Mucosa of rectum (tissue), 2 donors: Measurements from ENCODE around the gene FOXO1.

Source experiments
- H3K27ac ChIP-seq, 2 donors: one replicate each; pipeline ENCODE4 v1.7.0; 2013; ENCODE audit warnings: inconsistent platforms in 2 of 2, low read depth in 2 of 2, low read length in 2 of 2
- H3K27me3 ChIP-seq, 2 donors: one replicate each; pipeline ENCODE4 v1.7.0; 2013; ENCODE audit warnings: low read length in 2 of 2; ENCODE audit not compliant: control insufficient read depth in 2 of 2, insufficient read depth in 2 of 2
- H3K36me3 ChIP-seq, 2 donors: one replicate each; pipeline ENCODE4 v1.7.0; 2013; ENCODE audit warnings: low read length in 2 of 2; ENCODE audit not compliant: control insufficient read depth in 2 of 2, insufficient read depth in 2 of 2
- H3K4me1 ChIP-seq, 2 donors: one replicate each; pipeline ENCODE4 v1.7.0; 2013; ENCODE audit warnings: low read length in 2 of 2, mild to moderate bottlenecking in 1 of 2; ENCODE audit not compliant: control insufficient read depth in 2 of 2, insufficient read depth in 2 of 2
- H3K4me3 ChIP-seq, 2 donors: one replicate each; pipeline ENCODE4 v1.7.0; 2013; ENCODE audit warnings: low read length in 2 of 2
- H3K9ac ChIP-seq, 2 donors: one replicate each; pipeline ENCODE4 v1.7.0; 2013; ENCODE audit warnings: low read length in 2 of 2, low read depth in 1 of 2, mild to moderate bottlenecking in 1 of 2
- H3K9me3 ChIP-seq, 2 donors: one replicate each; pipeline ENCODE4 v1.7.0; 2013; ENCODE audit warnings: low read length in 2 of 2; ENCODE audit not compliant: control insufficient read depth in 2 of 2
- donor health status: healthy.
- donor health status: Normal muscosa, but diverticular disease.

The FOXO1 gene

DNA sequence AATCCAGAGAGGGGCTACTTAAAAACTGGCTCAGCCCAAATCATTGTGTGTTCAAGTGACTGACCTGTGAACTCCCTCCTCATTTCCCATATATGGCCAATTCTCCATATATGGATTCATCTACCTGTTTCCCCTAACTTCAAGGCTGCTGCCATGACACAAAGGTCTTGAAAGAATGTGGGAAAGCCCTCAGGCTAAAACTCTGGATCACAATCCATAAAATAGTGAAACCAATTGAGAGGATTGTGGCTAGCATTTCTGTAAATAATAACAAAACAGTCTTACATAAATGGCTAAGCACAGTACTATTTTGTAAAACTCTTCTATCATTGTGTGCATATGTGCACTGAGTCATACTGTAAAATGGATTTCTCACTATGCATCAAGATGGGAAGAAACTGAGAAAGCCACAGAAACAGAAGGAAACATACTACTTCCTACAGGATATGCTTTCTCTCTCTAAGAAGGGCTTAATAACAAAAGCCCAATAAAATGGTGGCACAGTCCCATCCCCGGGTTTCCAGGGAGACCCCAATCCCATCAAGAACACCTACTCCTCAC is 80.5 kb downstream of the FOXO1 start:
- no peak overlapping the region for H3K27ac ChIP-seq
- H3K4me1 ChIP-seq: peaks cover 3 to 17% of the 10 kb centered on the region in 2 donors
- no peak overlapping the region for H3K9ac ChIP-seq
- no peaks in the 10 kb centered on the region for H3K9me3 ChIP-seq
- H3K4me3 ChIP-seq: no peak overlapping the region
- no peaks in the 10 kb centered on the region for H3K36me3 ChIP-seq
- H3K27me3 ChIP-seq: no peaks in the 10 kb centered on the region

DNA sequence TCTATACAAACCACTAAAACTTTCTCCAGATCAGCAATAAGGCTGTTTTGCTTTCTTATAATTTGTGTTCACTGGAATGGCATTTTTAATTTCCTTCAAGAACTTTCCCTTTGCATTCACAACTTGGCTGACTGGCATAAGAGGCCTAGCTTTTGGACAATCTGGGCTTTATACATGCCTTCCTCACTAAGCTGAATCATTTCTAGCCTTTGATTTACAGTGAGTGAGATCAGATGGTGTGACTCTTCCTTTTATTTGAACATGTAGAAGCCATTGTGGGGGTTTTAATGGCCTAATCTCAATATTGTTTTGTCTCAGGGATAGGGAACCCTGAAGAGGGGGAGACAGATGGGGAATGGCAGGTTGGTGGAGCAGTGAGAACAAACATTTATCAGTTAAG is 82.7 kb downstream of the FOXO1 start:
- H3K4me1 ChIP-seq: peaks cover 0 to 12% of the 10 kb centered on the region in 2 donors
- H3K4me3 ChIP-seq: no peak overlapping the region
- no peaks in the 10 kb centered on the region for H3K36me3 ChIP-seq
- no peaks in the 10 kb centered on the region for H3K27me3 ChIP-seq
- no peak overlapping the region for H3K9ac ChIP-seq
- no peak overlapping the region for H3K27ac ChIP-seq
- no peaks in the 10 kb centered on the region for H3K9me3 ChIP-seq

DNA sequence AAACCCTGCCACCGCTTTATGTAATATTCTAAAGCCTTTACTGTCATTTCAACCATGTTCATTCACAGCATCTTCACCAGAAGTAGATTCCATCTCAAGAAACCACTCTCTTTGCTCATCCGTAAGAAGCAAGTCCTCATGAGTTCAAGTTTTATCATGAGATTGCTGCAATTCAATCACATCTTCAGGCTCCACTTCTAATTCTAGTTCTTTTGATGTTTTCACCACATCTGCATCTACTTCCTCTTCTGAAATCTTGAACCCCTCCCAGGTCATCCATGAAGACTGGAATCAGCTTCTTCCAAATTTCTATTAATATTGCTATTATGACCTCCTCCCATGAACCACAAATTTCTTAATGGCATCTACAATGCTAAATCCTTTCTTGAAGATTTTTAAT is 83.9 kb downstream of the FOXO1 start:
- Histone ChIP-seq H3K36me3 (no peaks in the 10 kb centered on the region), H3K4me3 (no peak overlapping the region), H3K4me1 (peaks cover 2 to 12% of the 10 kb centered on the region in 2 donors), H3K27ac (no peak overlapping the region), H3K9ac (no peak overlapping the region), H3K27me3 (no peaks in the 10 kb centered on the region), H3K9me3 (no peaks in the 10 kb centered on the region)

DNA sequence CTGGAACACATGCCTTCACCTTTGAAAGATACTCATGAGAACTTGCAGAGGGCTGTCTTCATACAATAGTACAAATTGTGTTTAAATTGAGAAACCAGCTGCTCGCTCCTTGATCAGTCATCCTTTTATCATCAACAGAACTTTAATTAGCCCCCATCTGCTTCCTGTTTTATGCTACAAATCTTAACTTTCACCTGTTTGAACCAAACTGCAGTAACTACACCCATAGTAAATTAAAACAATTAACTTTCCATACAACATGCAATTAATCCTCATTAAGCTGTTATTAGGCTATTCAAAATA is 85.2 kb downstream of the FOXO1 start:
- H3K27me3 ChIP-seq: no peaks in the 10 kb centered on the region
- H3K4me3 ChIP-seq: no peak overlapping the region
- H3K9me3 ChIP-seq: no peaks in the 10 kb centered on the region
- peaks cover 6 to 7% of the 10 kb centered on the region in 2 donors for H3K4me1 ChIP-seq
- no peak overlapping the region for H3K27ac ChIP-seq
- H3K36me3 ChIP-seq: no peaks in the 10 kb centered on the region
- H3K9ac ChIP-seq: no peak overlapping the region

DNA sequence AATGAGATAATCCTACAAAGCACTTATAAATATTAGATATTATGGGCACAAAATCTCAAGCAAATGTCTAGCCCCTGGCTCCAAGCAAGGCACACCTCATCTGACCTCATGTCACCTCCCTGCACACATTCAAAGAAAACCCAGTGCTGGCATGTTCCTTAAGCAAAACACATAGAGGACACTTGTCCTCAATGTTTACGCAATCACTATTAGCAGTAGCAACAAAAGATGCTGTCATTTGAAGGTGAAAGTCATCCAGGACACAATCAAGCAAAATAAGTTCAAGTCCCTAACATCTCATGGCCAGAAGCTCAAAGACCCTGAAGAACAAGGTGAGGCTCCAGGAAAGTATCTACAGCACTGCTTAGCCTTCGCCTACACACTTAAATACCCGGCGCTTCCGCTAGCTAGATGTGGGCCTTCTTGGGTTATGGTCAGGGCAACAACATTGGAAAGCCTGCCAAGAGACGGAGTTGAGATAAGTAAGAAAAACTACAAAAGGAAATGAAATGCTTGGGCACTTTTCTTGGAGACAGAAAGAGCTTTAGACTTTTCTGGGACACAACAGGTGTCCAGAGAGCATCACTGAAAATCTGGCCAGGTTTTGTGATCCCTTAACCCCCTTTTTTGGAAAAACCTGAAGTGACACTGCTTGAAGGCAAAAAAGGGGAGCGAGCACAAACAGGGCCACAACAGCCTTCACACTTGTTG is 85.7 kb downstream of the FOXO1 start:
- Histone ChIP-seq H3K4me3 (no peak overlapping the region), H3K27me3 (no peaks in the 10 kb centered on the region), H3K27ac (no peak overlapping the region), H3K9me3 (no peaks in the 10 kb centered on the region), H3K9ac (no peak overlapping the region), H3K4me1 (peaks cover 6 to 9% of the 10 kb centered on the region in 2 donors), H3K36me3 (no peaks in the 10 kb centered on the region)

DNA sequence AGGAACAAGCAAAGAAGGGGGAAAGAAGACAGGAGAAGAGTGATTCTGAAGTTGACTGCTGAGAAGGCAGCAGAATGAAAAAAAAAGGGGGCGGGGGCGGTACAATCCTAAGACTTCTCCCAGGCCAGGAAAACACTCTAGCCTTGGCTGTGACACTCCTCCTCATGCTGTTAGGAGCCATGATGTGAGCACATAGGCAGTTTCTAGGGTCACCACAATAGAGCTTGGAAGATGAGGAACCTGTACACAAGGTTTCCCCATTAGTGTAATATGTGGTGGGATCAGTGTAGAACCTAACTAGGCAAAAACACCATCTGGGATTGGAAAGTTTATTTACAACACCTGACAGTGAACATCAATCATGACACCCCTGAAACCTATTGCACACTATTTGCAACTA is 86.9 kb downstream of the FOXO1 start:
- Histone ChIP-seq H3K36me3 (no peaks in the 10 kb centered on the region), H3K27me3 (no peaks in the 10 kb centered on the region), H3K9me3 (no peaks in the 10 kb centered on the region), H3K4me1 (peaks cover 6 to 9% of the 10 kb centered on the region in 2 donors), H3K9ac (no peak overlapping the region), H3K4me3 (no peak overlapping the region), H3K27ac (no peak overlapping the region)

DNA sequence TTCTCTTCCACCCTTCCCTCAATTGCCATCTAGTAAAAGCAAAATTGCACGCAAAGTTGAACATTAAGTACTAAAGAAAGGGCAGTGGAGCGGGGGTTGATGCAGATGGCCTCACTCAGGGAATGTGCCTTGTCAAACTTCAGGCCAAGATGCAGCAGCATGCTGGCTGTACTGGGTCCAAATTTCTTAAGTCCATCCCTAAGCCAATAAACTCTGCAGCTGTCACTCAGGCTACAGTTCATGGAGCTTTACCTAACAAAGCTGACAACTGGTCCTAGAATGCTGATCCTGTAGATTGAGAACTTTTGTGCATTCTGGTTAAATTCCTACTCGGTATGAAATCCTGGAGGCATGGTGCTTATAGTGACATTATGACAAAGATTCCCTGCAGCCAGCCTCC is 88.4 kb downstream of the FOXO1 start:
- no peak overlapping the region for H3K4me3 ChIP-seq
- no peak overlapping the region for H3K27ac ChIP-seq
- H3K27me3 ChIP-seq: no peaks in the 10 kb centered on the region
- peaks cover 6 to 9% of the 10 kb centered on the region in 2 donors for H3K4me1 ChIP-seq
- no peaks in the 10 kb centered on the region for H3K9me3 ChIP-seq
- no peak overlapping the region for H3K9ac ChIP-seq
- no peaks in the 10 kb centered on the region for H3K36me3 ChIP-seq

DNA sequence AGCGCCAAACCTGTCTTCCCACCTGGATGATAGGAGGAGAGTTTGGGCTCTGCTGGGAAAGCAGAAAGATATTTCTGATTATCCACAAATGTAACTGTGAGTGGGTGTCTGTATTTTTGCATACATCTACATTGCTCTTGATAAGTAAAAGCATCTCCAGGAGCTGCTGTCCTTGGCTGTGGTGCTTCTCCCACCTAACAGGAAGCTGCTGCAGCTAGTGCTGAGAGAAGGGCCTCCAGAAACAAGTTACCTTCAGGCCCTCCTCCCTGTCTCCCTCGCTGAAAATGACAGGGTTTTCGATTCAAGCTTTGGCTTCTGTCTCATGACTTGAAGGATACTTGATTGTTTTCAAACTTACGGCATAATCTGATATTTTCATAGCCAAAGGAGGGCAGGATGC is 90.1 kb downstream of the FOXO1 start:
- no peak overlapping the region for H3K9ac ChIP-seq
- H3K36me3 ChIP-seq: no peaks in the 10 kb centered on the region
- H3K4me3 ChIP-seq: no peak overlapping the region
- no peaks in the 10 kb centered on the region for H3K27me3 ChIP-seq
- H3K4me1 ChIP-seq: peaks cover 6 to 9% of the 10 kb centered on the region in 2 donors
- H3K9me3 ChIP-seq: no peaks in the 10 kb centered on the region
- H3K27ac ChIP-seq: no peak overlapping the region

DNA sequence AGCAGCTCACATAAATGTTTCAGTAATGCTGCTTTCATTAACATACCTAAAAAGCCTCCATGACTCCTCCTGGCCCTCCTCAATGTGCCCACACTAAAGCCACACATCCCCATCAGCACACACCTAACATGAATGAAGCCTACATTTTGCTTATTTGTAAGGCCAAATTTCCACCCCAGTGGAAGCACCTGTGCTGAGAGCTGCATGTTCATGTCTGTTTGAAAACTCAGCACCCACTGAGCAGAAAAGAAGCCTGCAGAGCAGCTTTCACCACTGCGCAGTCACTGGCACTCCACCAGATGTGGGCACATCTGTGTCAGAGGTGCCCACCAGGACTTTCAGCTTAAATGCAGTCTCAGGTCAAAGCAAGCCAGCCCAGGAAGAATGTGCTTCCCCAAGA is 93.5 kb downstream of the FOXO1 start:
- no peaks in the 10 kb centered on the region for H3K9me3 ChIP-seq
- H3K27ac ChIP-seq: no peak overlapping the region
- H3K4me1 ChIP-seq: peaks cover 12% of the 10 kb centered on the region in 2 donors
- no peak overlapping the region for H3K9ac ChIP-seq
- no peak overlapping the region for H3K4me3 ChIP-seq
- H3K36me3 ChIP-seq: no peaks in the 10 kb centered on the region
- H3K27me3 ChIP-seq: no peaks in the 10 kb centered on the region

DNA sequence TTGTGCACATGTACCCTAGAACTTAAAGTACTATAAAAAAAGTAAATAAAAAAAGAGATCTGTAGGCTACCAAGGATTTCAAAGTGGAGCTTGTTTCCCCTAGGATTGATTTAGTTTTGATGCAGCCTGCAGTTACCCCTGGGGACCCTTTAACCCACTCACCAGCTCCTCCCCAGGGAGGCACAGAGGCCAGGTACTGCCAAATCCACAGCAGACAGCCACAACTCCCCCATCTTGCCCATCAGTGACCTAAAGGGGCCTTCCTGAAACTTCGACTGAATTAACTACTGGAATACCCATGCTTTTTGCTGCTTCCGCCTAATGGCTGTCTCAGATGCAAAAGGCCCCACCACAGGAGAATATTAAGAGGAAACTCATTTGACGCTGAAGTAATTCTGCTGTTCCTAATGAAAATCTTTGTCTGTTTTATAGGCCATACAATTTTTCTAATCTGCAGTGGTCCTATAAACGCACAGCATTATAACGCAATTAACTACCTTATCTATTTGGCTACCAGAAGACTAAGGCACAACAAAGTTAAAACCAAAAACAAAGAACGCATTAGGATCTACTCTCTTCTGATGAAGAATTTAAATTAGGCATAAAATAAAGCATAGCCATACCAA is 95.0 kb downstream of the FOXO1 start:
- H3K27ac ChIP-seq: no peak overlapping the region
- H3K4me3 ChIP-seq: no peak overlapping the region
- H3K9ac ChIP-seq: no peak overlapping the region
- no peaks in the 10 kb centered on the region for H3K9me3 ChIP-seq
- H3K4me1 ChIP-seq: peaks cover 6 to 9% of the 10 kb centered on the region in 2 donors
- H3K27me3 ChIP-seq: no peaks in the 10 kb centered on the region
- H3K36me3 ChIP-seq: no peaks in the 10 kb centered on the region
